ENCODE data around the gene MTR.

Gene MTR

GRCh38 chr1:236877661-236878060 is 82.6 kb downstream of the MTR start:
- no peaks in the 10 kb centered on the region for H3K4me1 ChIP-seq
- TF ChIP-seq CTCF (IDR thresholded peaks at IDR 0.05), result no peak
- no peak for DNase-seq
- no peak overlapping the region for H3K4me3 ChIP-seq
- intact Hi-C loops (cut with DNase I; ENCODE audit: low total_unique reads), result loop anchor here (10.0 kb wide), 1 partner anchor 113 kb away; no protein-coding TSS in a partner anchor
- no peaks in the 10 kb centered on the region for H3K27me3 ChIP-seq
- no peak overlapping the region for H3K27ac ChIP-seq
- no peaks in the 10 kb centered on the region for H3K9me3 ChIP-seq
- peaks cover 45 to 91% (median 57%) of the 10 kb centered on the region in 3 donors for H3K36me3 ChIP-seq

- no peak for TF ChIP-seq CTCF (IDR thresholded peaks at IDR 0.05)
- no peaks in the 10 kb centered on the region for H3K4me1 ChIP-seq
- intact Hi-C loops (cut with DNase I; ENCODE audit: low total_unique reads), result no loop called here
- no peak for DNase-seq
- H3K9me3 ChIP-seq, result no peaks in the 10 kb centered on the region
- H3K4me3 ChIP-seq, result no peak overlapping the region
- H3K36me3 ChIP-seq, result peaks cover 32 to 88% (median 43%) of the 10 kb centered on the region in 3 donors
- H3K27me3 ChIP-seq, result no peaks in the 10 kb centered on the region
- no peak overlapping the region for H3K27ac ChIP-seq
Observed at GRCh38 chr1:236880209-236880608, 85.1 kb downstream of the MTR start.

- no peaks in the 10 kb centered on the region for H3K4me1 ChIP-seq
- peaks cover 32 to 88% (median 46%) of the 10 kb centered on the region in 3 donors for H3K36me3 ChIP-seq
- H3K9me3 ChIP-seq, result no peaks in the 10 kb centered on the region
- H3K27me3 ChIP-seq, result no peaks in the 10 kb centered on the region
- DNase-seq, result no peak
- intact Hi-C loops (cut with DNase I; ENCODE audit: low total_unique reads), result no loop called here
- H3K4me3 ChIP-seq, result no peak overlapping the region
- no peak overlapping the region for H3K27ac ChIP-seq
- TF ChIP-seq CTCF (IDR thresholded peaks at IDR 0.05), result no peak
Observed at GRCh38 chr1:236882678-236883077, 87.6 kb downstream of the MTR start.

GRCh38 chr1:236886199-236886598 is 91.1 kb downstream of the MTR start:
- intact Hi-C loops (cut with DNase I; ENCODE audit: low total_unique reads), result loop anchor here (5.0 kb wide), 1 partner anchor 501 kb away; no protein-coding TSS in a partner anchor
- H3K36me3 ChIP-seq, result peaks cover 23 to 92% (median 53%) of the 10 kb centered on the region in 3 donors

GRCh38 chr1:236887081-236887480 is 92.0 kb downstream of the MTR start:
- Histone ChIP-seq H3K4me3 (no peak overlapping the region), H3K27ac (no peak overlapping the region), H3K4me1 (peaks cover 0 to 9% (median 0%) of the 10 kb centered on the region in 4 donors), H3K9me3 (no peaks in the 10 kb centered on the region), H3K27me3 (no peaks in the 10 kb centered on the region), H3K36me3 (peaks cover 32 to 92% (median 58%) of the 10 kb centered on the region in 3 donors)
- intact Hi-C loops (cut with DNase I; ENCODE audit: low total_unique reads), result loop anchor here (5.0 kb wide), 1 partner anchor 500 kb away; no protein-coding TSS in a partner anchor
- TF ChIP-seq CTCF (IDR thresholded peaks at IDR 0.05), result no peak
- no peak for DNase-seq

More at GRCh38 chr1:236886199-236886598, 91.1 kb downstream of the MTR start:
- no peak for DNase-seq
- no peaks in the 10 kb centered on the region for H3K9me3 ChIP-seq
- peaks cover 0 to 9% (median 0%) of the 10 kb centered on the region in 4 donors for H3K4me1 ChIP-seq
- no peak overlapping the region for H3K4me3 ChIP-seq
- no peaks in the 10 kb centered on the region for H3K27me3 ChIP-seq
- TF ChIP-seq CTCF (IDR thresholded peaks at IDR 0.05), result no peak
- H3K27ac ChIP-seq, result no peak overlapping the region
